ENCODE measurements around the gene ADARB2.
"Not testable (repeated sequence)": the region's sequence is repeated elsewhere in the genome, so short reads cannot be mapped to it uniquely, and the experiment has no call there.

Gene ADARB2

DNA sequence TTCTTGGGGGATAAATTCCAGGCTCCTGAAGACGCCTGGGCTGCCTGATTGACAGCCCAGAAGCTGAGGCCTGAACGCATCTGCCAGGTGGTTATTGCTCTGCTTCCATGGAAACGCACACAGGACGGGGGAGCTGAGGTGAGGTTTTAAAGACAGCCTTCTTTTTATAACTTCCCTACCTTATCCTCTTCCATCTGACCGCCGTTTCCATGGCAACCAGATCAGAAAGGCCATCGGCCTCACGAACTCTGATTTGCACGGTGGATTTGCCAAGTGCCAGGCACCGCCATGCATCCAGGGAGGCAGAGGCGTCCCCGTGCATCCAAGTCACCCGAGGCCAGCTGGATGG lies 260.9 kb downstream of the ADARB2 start:
- DNase-seq, result no peak

DNA sequence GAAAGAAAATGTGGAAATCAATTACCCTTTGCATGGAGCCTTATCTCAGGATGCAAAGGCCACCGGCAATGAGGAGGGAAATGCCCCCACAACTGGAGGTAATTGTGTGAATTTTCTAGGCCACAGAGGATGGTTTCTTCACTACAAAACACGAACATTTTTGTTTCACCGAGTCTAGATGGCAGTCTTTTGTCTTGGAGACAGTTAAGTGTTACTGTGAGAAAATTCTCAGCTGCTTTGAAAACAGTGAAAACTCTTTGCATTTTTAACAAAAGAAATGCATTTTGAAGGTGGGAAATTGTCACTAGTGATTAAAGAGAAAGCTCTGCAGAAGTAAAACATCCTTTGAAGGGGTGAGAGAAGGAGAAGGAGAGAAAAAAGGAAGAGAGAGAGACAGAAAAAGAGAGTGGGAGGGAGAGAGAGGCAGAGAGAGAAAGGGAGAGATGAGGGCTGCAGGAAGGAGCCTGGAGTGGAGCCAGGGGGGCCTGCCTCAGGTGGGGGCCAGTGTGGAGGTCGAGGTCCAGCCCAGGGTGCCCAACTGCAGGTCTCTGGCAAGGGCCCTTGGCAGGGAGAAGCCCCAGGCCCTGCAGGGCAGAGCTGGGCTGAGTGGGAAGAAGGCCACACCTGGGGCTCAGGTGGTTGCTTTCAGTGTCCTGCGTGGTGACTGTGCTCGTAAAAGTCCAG lies 261.4 kb downstream of the ADARB2 start:
- DNase-seq, result no peak

DNA sequence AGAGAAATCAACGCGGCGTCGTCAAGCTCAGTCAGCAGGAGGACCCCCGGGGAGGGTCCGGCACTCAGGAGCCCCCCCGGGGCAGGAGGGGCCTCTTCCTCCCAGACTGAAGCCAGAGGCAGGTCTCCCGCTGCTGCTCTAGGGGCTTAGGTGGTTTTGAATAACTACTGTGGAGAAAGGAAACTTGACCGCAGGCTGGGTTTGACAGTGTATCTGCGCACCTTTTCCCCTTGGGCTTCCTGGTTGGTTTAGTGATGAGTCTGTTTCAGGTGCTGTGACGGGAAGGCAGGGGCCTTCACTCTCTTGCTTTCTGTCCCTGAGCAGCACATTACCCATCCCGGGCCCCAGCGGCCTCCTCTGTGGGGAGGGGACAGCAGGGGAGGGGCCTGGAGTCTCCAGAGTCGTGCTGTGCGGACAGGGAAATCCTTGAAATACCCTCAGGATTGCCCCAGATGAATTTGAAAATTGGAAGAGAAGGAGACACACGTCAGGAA lies 262.2 kb downstream of the ADARB2 start:
- DNase-seq, result no peak

DNA sequence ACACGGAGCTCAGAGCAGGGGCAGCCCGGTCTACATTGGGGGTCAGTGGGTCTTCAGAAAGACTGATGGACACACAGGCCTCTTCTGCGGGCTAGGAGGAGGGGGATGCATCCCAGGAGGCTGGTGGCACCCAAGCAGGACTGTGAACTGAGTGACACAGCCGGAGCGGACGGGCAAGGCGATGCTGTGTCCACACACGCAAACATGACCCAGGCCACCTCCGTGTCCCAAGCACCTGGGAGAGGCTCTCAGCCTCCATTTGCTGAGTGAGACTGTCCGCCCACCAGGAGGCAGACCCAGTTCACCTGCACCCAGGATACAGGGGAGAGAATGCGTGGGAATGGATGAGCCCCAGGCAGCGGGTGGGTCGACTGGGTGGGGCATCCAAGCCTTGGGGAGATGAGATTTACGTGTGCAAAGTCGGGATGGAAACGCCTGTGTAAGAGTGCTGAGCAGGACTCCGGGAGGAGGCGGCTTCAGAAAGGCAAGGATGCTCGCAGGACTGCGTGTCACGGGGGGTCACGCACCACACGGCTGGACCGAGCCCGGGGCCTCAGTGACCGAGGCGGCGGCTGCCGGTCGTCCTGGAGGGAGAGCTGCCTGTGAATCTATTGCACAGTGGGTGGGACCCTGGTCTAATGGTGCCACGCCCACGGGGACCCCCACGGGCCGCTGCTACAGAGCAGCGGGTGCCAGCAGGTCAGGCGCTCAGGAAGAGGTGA lies 262.8 kb downstream of the ADARB2 start:
- no peak for DNase-seq

DNA sequence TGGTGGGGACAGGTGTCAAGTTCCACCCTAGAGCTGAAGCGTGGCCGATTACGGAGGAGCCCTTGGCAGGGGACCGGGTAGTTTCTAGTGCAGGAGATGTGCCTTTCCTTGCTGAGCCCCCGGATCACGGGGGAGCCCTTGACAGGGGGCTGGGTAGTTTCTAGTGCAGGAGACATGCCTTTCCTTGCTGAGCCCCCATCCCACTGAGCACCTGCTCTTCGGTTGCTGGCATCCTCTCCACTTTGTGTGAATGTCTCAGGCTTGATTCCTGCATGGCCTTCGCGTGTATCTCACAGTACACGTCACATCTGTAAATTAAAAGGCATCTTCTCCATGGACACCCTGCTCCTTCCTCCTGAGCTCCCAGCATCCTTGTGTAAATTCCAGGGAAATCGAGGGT lies 263.5 kb downstream of the ADARB2 start:
- DNase-seq, result no peak

DNA sequence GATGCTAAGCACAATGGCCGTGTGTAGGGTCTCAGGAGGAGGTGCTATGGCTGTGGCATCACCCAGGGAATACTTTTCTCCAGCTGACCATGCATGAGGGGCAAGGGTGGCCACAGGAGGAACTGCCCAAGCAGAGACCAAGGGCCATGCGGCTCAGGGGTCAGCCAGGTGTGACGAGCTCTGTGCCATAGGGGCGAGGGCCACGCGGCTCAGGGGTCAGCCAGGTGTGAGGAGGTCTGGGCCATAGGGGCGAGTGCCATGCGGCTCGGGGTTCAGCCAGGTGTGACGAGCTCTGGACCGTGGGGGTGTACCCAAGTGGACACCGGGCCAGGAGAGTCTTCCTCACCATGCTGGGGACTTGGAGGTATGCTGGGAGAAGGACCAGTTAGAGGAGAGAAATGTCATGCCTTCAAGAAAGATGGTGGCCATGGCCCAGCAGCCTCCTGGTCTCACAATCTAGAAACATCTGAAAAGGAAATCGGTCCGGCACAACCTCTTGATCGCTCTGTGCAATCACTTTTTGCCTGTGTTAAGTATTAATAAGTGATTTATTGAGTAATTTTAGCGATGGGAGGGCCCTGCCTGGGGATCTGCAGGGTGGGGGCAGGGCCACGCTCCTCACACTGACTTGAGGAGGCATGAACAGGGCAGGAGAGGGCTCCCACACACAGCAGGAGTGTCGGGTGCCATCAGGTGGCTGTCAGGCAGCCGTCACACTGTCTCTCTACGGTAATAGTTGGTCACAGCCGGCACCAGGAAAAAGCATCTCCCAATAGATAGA lies 265.0 kb downstream of the ADARB2 start:
- DNase-seq, result no peak

DNA sequence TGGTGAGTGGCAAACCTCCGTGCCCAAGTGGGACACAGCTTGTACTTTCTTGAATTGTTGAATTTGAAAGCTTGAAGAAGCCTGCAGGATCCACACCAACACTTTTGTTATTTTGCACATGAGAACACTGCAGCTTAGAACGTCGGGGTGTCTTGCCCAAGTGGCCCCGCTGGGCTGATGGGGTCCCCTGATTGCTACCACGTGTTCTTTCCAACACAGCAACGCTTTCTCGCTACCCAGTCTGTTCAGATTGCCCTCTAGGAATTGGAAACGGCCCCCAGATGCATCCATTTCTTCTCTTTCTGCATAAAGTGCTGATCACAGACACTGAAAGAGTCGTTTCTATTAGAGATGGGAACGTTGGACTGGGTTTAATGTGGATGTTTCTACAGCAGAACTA lies 268.5 kb downstream of the ADARB2 start:
- DNase-seq, result no peak

DNA sequence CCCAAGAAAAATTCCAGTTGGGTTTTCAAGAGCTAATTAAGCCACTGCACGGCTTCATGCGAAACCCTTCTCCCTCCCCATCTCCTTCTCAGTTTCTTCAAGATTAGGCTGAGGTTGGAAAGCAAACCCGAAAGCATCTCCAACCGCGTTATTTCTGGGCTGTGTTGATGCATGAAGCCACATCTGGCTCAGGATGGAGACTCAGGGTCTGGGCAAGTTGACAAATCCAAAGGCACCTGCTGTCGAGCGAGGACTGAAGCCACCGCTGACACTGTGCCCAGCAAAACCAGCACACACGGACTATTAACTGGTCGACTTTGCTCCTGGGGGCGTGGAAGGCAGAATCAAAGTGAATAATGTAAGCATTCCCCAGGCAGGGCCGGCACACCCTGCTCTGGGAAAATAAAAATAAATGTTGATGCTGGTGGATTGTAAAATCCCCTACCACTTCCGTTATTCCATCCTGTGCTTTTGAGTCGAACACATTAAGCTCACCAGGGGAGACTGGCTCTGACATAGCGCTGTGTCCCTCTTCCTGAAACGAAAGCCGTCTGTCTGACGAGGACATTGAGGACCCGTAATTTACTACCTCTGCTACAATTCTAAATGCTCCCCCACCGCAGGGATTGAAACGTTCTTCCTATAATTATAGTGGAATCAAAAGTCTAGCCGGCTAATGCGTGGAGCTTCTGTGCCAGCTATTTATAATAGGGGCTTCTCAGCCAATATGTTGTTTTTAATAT lies 269.8 kb downstream of the ADARB2 start:
- DNase-seq, result no peak

DNA sequence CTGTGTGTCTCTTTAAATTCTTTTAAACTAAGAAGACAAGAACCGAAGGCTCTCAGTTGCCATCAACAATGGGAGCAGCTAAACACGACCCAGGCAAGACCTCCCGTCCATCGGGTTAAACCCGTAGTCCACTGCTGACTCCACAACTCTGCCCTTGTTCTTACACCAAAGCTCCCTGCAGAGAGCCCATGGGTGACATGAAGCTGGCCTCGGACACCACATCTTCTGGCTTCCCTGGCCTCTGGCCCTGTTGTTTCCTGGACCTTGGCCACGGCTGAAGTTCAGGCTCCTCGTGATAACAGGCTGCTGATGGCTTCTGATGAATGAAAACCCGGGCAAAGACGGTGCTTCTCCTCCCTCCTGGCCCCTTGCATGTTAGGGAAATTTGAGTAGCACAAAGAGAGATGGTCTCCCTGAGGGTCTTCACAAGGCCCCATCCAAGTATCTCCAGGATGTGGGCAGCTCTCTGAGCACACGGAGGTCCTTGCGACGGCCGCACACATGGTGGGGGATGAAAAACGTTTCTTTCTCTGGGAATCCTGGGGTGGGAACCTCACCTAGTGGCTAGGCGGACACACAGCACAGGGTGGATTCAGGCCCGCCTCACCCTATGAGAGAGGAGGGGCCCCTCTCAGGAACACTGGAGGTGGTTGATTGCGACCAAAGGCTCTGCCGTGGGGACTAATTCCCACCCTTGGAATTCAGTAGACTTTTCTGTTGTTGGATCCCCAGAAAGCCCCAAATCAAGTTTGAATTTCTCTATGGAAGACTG lies 271.1 kb downstream of the ADARB2 start:
- DNase-seq, result no peak

DNA sequence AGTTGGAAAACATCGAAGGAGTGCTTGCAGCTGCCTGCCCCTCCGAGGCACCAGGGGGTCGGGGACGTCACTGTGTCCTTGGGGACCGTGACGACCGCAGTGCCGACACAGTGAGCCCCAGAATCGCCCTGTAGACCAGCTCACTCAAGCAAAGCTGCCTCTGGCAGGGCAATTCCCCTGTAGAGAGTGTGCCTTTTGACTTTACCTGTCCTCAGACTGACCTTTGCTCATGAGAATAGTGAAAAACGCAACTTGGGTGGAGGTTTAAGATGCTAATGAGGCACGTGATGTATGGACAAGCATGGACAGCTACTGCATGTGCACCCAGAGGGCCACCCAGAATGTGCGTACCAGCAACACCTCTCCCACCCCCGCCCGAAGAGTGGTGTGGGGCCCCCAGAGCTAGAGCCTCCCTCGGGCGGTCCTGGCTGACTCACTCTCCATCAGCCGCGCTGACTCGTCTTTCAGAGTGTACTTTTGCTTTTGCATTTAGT lies 271.9 kb downstream of the ADARB2 start:
- DNase-seq, result no peak

DNA sequence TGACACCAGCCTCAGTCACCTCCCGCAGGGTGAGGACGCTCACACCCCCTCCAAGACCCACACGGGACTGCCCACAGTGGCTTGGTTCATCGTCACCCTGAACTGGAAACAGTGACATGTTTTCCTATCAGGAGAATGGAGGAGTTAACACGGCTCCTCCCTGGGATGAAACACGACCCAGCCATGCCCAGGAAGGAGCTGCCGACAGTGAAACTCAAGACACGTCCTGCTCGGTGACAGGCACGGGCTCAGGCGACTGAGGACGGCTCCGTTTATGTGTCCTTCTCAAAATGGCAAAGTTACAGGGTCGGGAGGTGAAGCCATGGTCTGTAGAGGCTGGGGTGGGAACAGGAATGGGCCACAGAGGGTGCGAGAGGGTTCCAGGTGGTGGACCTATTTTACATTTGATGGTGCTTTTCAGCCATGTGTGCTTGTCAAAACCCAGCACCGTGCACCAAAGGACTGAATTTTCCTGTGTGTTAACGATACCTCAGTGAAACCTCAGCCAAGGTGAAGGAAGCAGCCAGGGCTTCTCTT lies 272.4 kb downstream of the ADARB2 start:
- no peak for DNase-seq

DNA sequence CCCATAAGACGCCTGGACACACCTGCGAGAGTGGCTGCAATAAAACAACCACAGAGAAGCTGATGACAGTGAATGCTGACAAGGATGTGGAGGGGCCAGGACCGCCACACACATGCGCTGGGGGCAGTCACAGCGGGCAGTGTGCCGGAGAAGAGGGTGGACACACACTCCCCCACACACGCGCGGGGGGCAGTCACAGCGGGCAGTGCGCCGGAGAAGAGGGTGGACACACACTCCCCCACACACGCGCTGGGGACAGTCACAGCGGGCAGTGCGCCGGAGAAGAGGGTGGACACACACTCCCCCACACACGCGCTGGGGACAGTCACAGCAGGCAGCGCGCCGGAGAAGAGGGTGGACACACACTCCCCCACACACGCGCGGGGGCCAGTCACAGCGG lies 273.4 kb downstream of the ADARB2 start:
- not testable (repeated sequence) for DNase-seq

DNA sequence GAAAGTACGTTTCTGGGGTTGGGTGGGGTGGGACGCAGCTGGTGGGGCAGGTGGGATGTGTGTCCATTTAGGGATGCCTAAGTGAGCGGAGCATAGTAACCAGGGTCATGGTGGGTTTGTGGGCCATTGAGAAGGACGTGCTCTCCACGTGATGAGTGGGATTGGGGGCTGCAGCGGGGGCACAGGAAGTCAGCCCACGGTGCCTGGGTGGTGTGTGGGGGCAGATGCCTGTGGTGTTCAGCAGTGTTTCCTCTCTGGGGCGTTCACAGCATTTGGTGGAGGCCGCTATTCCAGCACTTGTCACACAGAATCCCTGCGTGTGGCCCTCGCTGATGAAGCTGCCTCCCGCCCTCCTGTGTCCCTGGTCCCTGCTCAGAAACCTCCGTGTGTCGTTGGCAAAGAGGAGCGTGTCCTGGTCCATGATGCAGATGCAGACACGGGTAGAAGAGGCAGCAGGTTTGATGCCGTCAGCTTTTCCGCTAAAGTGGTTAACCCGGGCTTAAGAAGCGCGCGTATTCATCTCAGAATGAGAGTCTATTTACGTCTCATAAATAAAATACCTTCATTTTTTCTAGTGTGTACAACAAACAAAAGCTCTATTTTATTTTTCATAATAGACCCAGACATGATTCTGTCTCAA lies 274.2 kb downstream of the ADARB2 start:
- DNase-seq, result no peak

DNA sequence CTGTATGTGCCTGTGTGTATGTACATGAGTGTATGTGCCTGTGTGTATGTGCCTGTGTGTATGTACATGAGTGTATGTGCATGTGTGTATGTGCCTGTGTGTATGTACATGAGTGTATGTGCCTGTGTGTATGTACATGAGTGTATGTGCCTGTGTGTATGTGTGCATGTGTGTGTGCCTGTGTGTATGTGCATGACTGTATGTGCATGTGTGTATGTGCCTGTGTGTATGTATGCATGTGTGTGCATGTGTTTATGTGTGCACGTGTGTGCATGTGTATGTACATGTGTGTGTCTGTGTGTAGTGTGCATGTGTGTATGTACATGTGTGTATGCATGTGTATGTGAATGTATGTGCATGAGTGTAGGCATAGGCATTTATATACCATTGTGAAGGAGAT lies 274.8 kb downstream of the ADARB2 start:
- no peak for DNase-seq

DNA sequence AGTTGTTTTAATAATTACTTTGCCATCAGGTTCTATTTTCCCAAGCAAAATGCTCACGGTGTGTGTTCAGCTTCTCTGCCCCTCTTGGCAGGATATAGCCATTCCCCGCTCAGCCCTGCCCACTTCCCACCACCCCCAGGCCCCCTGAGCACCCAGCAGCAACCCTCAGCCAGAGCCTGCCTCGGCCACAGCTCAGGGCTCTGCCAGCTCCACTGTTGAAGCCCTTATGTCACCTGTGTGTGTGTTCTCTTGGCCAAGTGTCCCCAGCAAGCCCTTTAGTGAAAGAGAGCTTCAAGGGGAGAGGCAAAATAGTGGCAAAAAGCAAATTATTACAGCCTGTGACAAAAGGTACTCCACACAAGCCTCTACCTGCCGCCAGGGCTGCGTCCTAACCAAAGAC lies 275.3 kb downstream of the ADARB2 start:
- DNase-seq, result no peak

DNA sequence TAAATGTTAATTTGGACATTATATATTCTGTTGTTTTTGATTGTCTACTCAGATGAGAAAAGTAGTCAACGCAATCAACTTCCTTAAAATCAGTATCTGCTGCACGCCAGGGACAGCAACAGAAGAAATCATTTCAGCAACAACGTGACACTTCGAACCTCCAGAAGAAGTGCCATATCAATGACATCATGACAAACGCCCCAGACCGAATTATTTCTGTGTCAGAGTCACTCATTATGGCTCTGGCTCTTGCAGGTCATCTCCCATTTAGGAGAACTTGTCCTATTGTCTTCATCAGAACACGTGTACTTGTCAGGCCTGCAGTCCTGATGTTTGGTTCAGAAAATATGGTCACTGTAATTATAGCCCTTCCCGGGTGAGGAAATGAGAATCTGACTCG lies 276.3 kb downstream of the ADARB2 start:
- DNase-seq, result peak in 1 of 3 donors; percentile 7

DNA sequence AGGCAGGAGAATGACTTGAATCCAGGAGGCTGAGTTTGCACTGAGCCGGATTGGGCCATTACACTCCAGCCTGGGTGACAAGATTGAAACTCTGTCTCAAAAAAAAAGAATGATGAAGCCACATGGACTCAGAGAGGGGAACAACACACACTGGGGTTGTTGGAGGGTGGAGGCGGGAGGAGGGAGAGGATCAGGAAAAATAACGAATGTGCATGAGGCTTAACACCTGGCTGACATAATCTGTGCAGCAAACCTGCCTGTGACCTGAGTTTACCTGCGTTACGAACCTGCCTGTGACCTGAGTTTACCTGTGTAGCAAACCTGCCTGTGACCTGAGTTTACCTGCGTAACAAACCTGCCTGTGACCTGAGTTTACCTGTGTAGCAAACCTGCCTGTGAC lies 277.7 kb downstream of the ADARB2 start:
- not testable (repeated sequence) for DNase-seq

DNA sequence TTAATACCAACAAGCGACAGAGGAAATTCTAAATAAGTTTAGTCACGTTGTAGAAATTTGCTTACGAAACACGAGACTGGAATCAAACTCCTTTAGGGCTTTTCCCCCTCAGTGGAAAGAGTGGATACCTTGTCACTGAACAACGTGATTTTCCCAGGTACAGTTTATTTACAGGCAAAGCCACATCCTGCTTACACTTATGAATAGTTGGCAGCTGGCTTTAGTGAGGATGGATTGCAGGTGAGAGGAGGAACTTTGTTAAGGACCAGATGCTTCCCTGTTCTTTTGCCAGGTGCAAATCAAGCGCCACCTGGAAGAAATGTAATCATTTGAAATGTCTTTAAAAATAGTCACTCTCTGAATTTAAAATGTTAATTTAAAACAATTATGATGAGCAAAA lies 282.4 kb downstream of the ADARB2 start:
- no peak for DNase-seq

DNA sequence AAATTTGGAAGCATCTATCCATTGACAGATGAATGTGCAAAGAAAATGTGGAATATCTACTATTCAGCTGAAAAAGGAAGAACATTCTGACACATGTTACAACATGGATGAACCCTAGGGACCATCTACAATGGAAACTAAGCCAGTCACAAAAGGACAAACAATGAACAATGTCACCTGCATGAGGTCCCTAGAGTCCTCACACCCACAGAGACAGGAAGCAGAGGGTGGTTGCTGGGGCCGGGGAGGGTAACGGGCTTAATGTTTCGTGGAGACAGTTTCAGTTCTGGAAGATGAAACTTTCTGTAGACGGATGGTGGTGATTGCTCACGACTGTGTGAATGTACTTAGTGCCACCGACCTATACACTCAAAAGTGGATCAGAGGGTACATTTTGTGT lies 282.9 kb downstream of the ADARB2 start:
- DNase-seq, result no peak

DNA sequence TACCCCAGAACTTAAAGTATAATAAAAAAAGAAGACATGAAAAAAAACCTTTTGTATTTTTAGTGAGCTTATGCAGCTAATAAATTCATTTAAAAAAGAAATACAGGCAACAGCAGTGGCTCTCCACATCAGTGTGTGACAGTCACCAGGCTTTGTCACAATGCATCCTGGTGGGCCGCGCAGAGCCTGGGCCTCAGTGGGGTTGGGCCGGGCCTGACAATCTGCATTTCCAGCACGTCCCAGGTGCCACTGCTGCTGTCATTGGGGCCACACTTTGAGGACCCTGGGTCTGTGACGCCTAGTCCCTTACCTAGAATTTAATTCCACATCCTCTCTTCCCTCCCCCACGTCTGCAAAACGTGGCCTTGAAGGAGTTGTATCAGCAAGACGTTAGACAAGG lies 284.5 kb downstream of the ADARB2 start:
- DNase-seq, result no peak

DNA sequence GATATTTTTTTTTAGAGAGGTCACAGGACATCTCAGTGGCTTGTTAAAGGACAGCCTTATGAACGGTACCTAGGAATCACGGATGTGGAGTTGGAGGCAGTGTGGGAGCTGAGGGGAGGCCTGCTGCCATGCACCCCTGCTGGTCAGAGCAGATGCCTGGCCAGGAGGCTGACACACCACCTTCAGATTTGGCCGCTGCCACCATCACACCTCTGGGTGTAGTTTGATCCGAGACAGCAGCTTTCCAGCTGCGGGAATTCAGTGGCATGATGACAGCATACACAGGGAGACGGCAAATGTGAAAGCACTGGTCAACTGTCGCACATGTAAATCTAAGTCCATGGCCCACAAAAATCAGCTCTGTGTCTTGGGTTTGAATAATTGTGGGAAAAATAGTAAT lies 285.4 kb downstream of the ADARB2 start:
- no peak for DNase-seq

Measured in suppressor macrophage treated with lipopolysaccharide for 1 hour (primary cell).